GM21367 (cell line): Measurements from ENCODE around the gene LRRN3.

ENCODE experiments used
- ATAC-seq: cut with Tn5 transposase; IDR thresholded peaks from one replicate; pipeline ENCODE4 v1.9.1; 2021; ENCODE audit not compliant: unreplicated experiment

Gene LRRN3

DNA sequence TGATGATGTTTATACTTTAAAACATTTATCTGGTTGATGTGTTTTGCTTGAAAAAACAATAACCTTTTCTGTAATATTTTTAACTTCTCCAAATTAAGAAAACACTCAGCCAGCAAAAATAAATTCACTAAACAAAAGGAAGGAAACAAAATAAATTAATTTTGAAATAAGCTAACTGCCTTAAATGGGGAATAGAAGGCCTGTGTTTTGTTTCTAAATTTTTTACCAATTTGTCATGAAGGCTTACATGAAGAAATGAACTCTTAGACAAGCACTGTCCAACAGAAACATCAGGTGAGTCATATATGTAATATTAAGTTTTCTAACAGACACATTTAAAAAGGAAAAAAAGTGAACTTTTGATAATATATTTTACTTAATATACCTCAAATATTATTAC is 68.5 kb downstream of the LRRN3 start:
- no peak for ATAC-seq

DNA sequence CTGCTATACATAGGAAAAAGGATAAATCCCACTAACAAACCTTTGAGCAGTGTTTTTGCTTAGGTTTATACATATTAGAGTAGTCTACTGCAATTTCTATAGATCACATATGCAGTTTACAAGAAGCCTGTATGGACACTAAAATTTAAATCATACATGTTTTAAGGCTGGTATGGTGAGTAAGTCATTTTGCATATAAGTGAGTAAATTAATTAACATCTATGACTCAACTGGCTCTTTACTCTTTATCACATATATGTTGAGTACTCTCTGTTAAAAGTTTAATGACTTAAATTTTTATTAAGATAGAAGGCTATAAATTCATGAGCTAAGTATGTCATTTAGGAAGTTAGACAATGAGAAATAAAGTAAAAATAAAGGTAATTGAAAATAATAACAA is 69.4 kb downstream of the LRRN3 start:
- no peak for ATAC-seq

DNA sequence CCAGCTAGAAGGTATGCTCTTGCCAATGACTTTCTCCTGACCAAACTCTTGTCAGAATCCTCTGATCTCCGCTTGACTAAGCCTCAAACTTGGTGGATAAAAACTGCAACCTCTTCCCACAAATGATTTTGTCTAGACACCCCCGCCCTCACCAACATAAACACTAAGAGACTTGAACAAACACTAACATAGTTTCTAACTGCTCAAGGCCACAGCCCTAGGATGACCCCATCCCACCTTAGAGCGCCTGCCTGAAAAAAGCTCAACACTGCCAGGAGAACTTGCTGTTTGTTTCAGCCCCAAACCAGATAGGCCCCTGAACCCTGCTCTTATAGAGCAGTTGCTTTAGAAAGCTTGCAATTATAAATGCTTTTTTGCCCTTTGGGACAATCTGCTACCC is 71.8 kb downstream of the LRRN3 start:
- no peak for ATAC-seq

DNA sequence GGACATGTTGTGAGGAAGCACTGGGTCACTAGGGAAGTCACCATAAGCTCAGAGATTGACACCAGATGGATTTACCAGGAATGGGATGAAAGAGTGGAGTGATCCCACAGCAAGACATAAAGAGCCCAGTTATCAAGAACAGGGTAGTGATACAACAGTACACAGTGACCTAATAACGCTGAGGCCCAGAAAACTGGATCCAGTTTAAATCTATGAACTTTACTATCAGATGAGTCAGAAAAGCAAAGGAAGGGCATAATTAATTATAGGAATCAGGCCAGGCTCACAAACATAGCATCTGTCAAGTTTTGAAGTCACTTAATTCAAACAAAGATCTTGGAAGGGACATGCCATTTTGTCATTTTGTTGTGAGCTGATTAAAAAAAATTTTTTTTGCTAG is 73.5 kb downstream of the LRRN3 start:
- ATAC-seq, result no peak

DNA sequence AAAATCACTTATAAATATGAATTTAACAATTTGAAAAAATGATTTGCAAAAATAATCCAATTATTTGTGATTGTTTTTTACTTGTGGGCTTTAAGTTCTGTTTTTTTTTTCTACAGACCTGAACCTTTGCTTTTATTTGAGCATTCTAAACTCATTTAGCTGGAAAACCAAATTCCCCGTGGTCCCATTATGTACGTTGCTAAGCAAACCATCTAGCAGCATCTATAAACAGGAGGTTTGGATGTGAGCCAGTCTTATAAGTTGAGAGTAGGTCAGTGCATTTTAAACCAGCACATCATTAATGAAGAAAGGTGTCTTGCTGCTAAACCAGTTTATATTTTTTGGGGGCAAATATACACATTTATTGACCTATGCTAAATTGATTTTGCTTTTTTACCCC is 77.3 kb downstream of the LRRN3 start:
- ATAC-seq, result no peak

DNA sequence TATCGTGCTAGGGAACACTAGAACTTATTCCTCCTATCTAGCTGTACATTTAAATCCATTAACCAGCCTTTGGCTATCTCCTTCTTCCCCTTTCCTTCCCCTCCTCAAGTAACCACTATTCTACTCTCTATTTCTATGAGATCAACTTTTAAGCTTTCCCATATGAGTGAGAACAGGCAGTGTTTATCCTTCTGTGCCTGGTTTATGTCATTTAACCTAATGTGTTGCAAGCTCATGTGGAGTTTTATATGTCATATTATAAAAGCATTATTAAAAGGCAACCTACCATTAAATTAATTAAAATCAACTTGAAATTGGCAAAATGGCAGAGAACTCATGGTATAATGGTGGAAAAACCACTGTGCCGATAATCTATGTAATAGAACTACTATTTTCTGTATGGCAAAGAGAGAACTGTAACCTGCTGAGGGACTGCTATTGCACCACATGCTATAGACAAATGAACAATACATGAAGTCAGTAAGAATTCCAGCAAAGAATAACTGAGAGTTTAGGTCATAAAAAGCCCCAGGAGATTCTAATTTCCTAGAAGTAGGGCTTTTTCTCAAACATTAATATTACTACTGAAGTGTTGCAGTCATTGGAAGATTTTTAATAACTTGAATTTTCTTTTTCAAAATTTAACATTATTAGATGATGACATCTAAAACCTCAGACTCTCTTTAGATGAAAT is 81.8 kb downstream of the LRRN3 start:
- no peak for ATAC-seq

DNA sequence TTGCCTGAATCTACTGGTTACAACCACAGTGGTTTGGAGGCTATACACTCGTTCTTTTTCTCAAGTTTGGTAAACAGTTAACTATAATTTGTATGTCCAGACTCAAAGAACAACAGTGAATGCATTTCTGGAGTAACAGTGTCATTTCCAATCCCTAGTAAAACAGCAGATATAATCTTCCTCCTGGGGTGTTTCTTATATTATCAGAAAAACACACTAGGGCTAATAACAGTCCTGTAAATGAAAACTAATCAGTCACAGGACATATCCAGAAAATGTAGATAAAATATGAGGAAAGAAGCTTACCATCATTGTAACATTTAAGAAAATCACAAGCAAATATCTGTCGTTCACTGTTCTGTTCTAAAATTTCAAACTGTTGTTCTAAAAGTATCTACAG is 82.6 kb downstream of the LRRN3 start:
- no peak for ATAC-seq

DNA sequence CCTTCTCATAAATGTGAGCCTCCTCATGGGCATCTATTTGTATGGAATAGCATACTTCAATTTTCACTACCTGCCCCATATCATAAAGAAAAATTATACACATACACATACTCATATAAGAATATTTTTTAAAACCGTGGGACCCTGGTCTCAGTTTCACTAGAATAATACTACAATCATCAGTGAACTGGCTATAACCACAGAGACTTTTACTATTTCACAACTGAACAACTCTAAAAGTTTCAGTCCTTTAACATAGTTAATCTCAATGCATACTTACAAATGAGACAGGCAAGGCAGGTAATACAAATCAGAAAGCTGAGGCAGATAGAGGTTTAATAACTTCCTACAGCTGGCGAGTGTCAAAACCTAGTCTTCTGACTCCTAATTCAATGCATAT is 83.1 kb downstream of the LRRN3 start:
- no peak for ATAC-seq

DNA sequence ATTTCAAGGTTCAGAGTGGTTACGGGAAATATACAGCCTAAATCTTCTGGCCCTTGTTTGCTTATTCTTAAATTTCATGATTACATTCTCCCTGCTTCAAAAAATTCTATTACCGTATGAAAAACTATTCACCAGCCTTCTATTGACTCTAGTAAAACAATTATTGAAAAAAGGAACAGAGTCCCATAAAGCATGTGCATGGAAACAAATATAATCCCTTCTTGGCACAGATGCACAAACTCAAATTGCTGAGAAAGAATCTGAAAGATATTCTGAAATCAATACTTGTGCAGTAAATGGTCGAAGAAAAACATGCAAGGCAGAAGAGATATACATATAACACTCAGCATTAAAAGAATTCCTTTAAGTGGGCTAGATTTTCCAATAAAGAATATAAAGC is 83.6 kb downstream of the LRRN3 start:
- no peak for ATAC-seq
